Nephron progenitor cell (in vitro differentiated cells): ENCODE results near the gene PSMD7.
"Not testable (repeated sequence)": the region's sequence is repeated elsewhere in the genome, so short reads cannot be mapped to it uniquely, and the experiment has no call there.

Source experiments
- DNase-seq: peaks from one replicate; pipeline ENCODE4 v3.0.0; 2021
- H3K27ac Mint-ChIP-seq: 2 replicates; pipeline ENCODE4 v1.8.0; 2021; ENCODE audit warnings: mild to moderate bottlenecking, moderate library complexity, mixed read lengths
- H3K27me3 Mint-ChIP-seq: 2 replicates; pipeline ENCODE4 v1.8.0; 2021; ENCODE audit warnings: mild to moderate bottlenecking, low read depth, mixed read lengths; ENCODE audit not compliant: poor library complexity
- H3K36me3 Mint-ChIP-seq: 2 replicates; pipeline ENCODE4 v1.8.0; 2021; ENCODE audit warnings: low read depth, mixed read lengths
- H3K4me1 Mint-ChIP-seq: 2 replicates; pipeline ENCODE4 v1.8.0; 2021; ENCODE audit warnings: mixed read lengths
- H3K4me3 Mint-ChIP-seq: 2 replicates; pipeline ENCODE4 v1.8.0; 2021; ENCODE audit warnings: mild to moderate bottlenecking, moderate library complexity, mixed read lengths
- H3K9me3 Mint-ChIP-seq: 2 replicates; pipeline ENCODE4 v1.8.0; 2021; ENCODE audit warnings: mild to moderate bottlenecking, moderate library complexity, mixed read lengths
- TF ChIP-seq, protein P1 (sequence below): fragments of 200-600 bp; sonication (generic); IDR thresholded peaks from 2 replicates; pipeline ENCODE4 v1.5.0; 2021; ENCODE audit warnings: antibody characterized with exemption

PSMD7 gene

DNA sequence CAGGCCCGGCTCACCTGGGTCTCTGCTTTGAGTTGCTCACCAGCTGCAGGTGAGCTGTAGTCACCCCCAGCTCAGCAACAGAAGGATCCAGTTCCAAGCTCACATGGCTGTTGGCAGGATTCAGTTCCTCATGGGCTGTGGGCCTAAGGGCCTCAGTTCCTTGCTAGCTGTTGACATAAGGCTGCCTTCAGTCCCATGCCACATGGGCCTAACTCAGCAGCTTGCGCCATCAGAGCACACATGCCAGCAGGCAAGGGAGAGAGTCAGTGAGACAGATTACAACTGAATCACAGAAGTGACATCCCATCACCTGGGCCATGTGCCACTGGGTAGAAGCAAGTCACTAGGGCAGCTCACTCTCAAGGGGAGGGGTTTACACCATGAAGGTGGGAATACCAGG is 24.7 kb downstream of the PSMD7 start:
- Mint-ChIP-seq H3K4me1 (peaks cover 14% of the 10 kb centered on the region), H3K36me3 (peaks cover 29% of the 10 kb centered on the region), H3K9me3 (no peaks in the 10 kb centered on the region), H3K4me3 (no peak overlapping the region), H3K27ac (no peak overlapping the region), H3K27me3 (no peaks in the 10 kb centered on the region)
- no peak for DNase-seq
- TF ChIP-seq, protein P1, sequence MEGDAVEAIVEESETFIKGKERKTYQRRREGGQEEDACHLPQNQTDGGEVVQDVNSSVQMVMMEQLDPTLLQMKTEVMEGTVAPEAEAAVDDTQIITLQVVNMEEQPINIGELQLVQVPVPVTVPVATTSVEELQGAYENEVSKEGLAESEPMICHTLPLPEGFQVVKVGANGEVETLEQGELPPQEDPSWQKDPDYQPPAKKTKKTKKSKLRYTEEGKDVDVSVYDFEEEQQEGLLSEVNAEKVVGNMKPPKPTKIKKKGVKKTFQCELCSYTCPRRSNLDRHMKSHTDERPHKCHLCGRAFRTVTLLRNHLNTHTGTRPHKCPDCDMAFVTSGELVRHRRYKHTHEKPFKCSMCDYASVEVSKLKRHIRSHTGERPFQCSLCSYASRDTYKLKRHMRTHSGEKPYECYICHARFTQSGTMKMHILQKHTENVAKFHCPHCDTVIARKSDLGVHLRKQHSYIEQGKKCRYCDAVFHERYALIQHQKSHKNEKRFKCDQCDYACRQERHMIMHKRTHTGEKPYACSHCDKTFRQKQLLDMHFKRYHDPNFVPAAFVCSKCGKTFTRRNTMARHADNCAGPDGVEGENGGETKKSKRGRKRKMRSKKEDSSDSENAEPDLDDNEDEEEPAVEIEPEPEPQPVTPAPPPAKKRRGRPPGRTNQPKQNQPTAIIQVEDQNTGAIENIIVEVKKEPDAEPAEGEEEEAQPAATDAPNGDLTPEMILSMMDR = no peak

DNA sequence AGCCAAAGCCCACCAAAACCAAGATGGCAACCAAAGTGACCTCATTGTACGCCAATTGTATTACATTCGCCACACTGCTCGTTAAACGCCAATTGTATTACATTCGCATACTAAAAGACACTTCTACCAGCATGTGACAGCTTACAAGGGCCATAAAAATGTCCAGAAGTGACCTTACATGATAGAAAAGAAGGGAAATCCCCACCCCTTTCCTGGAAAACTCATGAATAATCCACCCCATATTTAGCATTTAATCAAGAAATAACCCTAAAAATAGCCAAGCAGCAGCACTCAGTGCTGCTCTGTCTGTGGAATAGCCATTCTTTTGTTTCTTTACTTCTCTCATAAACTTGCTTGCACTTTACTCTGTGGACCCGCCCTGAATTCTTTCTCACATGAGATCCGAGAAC is 25.7 kb downstream of the PSMD7 start:
- H3K9me3 Mint-ChIP-seq = no peaks in the 10 kb centered on the region
- DNase-seq = no peak
- TF ChIP-seq, protein P1 = no peak

DNA sequence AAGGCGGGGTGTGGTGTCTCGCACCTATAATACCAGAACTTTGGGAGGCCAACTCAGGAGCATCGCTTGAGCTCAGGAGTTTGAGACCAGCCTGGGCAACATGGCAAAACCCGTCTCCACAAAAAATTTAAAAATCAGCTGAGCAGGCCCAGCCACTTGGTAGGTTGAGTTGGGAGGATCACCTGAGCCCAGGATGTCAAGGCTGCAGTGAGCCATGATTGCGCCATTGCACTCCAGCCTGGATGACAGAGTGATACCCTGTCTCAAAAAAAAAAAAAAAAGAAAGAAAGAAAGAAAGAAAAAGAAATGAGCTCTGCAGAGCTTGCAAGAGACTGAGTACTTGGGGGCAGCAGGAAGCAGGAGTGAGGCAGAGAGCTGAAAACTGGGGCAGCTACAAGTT is 28.2 kb downstream of the PSMD7 start:
- Mint-ChIP-seq H3K36me3 (peaks cover 42% of the 10 kb centered on the region), H3K4me1 (peaks cover 14% of the 10 kb centered on the region), H3K27ac (peak overlapping the region; percentile 89)
- not testable (repeated sequence) for H3K9me3 Mint-ChIP-seq, DNase-seq, H3K4me3 Mint-ChIP-seq, H3K27me3 Mint-ChIP-seq

More for the DNA sequence above, 25.7 kb downstream of the PSMD7 start:
- Mint-ChIP-seq H3K27me3 (no peaks in the 10 kb centered on the region), H3K27ac (no peak overlapping the region), H3K4me1 (peaks cover 14% of the 10 kb centered on the region), H3K36me3 (peaks cover 38% of the 10 kb centered on the region), H3K4me3 (no peak overlapping the region)

DNA sequence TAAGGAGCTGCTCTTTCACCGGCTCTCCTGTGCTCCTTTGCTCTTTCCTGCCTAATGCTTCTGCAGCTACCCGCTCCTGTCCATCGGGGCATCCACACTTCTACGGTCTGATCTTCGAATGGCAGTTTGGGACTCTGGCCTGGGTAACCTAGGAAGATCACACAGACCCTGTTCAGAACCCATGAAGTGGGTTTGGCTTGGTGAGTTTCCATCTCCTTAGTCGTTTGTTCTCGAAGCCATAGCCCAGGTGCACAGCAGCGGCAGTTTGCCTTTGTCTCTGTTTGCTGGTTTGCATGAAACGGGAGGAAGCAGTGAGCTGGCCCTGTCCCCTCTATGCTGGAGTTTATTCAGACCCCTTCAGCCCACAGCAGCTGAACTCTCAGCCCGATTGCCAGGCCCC is 29.0 kb downstream of the PSMD7 start:
- TF ChIP-seq, protein P1 = no peak
- H3K4me1 Mint-ChIP-seq = peaks cover 14% of the 10 kb centered on the region
- H3K27me3 Mint-ChIP-seq = no peaks in the 10 kb centered on the region
- peaks cover 49% of the 10 kb centered on the region for H3K36me3 Mint-ChIP-seq
- H3K27ac Mint-ChIP-seq = peak overlapping the region; percentile 89
- H3K4me3 Mint-ChIP-seq = no peak overlapping the region
- DNase-seq = no peak
- no peaks in the 10 kb centered on the region for H3K9me3 Mint-ChIP-seq

DNA sequence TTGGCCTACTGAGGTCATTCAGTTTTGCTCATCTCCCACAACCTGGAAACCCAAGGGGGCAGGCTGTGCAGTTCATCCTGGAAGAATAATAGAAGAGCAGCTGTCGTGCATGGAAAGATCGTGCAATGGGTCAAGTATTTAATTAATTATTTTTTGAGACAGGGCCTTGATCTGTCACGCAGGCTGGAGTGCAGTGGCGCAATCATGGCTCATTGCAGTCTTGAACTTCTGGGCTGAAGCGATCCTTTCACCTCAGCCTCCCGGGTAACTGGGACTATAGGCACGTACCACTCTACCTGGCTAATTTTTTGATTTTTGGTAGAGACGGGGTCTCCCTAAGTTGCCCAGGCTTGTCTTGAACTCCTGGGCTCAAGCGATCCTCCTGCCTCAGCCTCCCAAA is 31.7 kb downstream of the PSMD7 start:
- Mint-ChIP-seq H3K36me3 (peaks cover 56% of the 10 kb centered on the region), H3K4me1 (peaks cover 14% of the 10 kb centered on the region)
- H3K9me3 Mint-ChIP-seq, DNase-seq, H3K27ac Mint-ChIP-seq, H3K4me3 Mint-ChIP-seq, H3K27me3 Mint-ChIP-seq: not testable (repeated sequence)

DNA sequence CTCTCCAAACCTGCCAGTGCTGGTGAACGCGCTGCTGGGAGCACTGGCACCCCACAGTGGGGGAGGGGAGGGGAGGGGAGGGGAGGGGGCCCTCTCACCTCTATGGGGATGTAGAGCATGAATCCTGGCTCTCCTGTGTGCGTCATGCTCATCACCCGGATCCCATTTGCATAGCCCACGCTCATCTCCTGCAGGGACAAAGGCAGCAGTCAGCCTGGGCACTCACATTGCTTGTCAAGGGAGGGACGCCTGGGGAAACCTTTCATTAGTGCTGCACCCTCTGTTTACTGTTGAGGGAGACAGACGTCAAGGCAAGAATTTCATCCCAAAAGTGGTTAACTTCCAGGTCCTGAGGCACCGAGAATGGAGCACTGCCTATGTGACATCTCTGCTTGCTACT is 35.9 kb downstream of the PSMD7 start:
- H3K4me1 Mint-ChIP-seq, H3K4me3 Mint-ChIP-seq, DNase-seq, H3K9me3 Mint-ChIP-seq, H3K27me3 Mint-ChIP-seq, H3K27ac Mint-ChIP-seq: not testable (repeated sequence)
- peaks cover 55% of the 10 kb centered on the region for H3K36me3 Mint-ChIP-seq

DNA sequence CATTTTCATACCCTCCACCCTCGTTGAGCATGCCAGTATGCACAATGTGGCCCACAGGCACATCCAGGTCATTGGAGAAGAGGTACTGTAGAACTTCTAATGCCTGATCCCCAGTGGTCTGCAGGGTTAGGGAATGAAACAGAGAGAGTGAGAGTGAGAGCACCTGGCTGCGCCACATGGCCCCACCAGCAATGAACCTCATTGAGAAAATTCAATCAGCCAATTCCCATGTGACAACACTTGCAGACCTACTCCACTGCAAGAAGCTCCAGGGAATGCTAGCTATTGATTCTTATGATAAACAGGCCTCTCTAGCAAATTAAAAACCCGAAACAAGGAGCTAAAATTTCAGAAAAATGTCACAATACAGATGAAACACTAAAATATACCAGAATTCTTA is 40.9 kb downstream of the PSMD7 start:
- not testable (repeated sequence) for H3K27ac Mint-ChIP-seq

DNA sequence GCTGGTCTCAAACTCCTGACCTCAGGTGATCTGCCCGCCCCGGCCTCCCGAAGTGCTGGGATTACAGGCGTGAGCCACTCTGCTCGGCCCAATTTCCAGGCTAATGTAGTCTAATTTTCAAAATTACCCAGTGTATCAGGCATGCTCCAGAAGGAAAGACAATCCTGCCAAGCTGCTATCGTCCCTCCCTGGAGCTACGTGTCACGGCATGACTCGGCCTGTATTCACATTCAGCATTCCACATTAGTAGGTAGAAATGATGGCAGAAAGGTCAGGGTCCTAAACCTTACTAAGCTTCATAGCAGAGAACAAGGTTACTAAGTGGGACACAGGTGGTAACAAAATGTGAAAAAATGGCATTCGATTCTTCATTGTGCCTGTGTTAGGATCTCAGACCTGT is 42.6 kb downstream of the PSMD7 start:
- H3K9me3 Mint-ChIP-seq, H3K4me1 Mint-ChIP-seq, H3K4me3 Mint-ChIP-seq, H3K27me3 Mint-ChIP-seq, DNase-seq: not testable (repeated sequence)
- Mint-ChIP-seq H3K27ac (peak overlapping the region; percentile 25), H3K36me3 (peaks cover 38% of the 10 kb centered on the region)

More for the DNA sequence above, 40.9 kb downstream of the PSMD7 start:
- H3K9me3 Mint-ChIP-seq, H3K4me1 Mint-ChIP-seq, H3K27me3 Mint-ChIP-seq, H3K4me3 Mint-ChIP-seq, DNase-seq: not testable (repeated sequence)
- H3K36me3 Mint-ChIP-seq = peaks cover 33% of the 10 kb centered on the region

DNA sequence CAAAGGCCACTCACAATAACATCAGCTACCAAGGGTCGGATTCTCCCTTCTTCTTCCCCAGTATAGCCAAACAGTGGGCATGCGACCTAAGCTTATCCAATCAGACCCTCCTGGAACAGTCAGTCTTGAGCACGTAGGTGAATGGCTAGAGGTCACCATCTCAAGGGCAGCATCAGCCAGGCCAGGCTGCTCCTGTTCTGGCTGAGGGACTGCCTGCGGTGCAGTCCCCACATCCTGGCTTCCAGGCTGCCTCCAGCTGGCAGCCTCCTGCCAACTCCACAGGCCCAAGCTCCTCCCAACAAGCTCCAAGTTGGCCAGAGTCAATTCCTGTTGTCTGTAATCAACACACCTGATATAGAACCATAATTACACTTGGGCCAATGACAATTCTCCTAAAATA is 56.4 kb downstream of the PSMD7 start:
- H3K36me3 Mint-ChIP-seq = peaks cover 56% of the 10 kb centered on the region
- H3K27ac Mint-ChIP-seq = peak overlapping the region; percentile 44
- not testable (repeated sequence) for H3K9me3 Mint-ChIP-seq, H3K27me3 Mint-ChIP-seq, H3K4me1 Mint-ChIP-seq, DNase-seq, H3K4me3 Mint-ChIP-seq
